ENCODE data around the gene RBM45.
"Not testable (repeated sequence)": the region's sequence is repeated elsewhere in the genome, so short reads cannot be mapped to it uniquely, and the experiment has no call there.

The RBM45 gene

GRCh38 chr2:178108176-178108575, 4.1 kb upstream of the RBM45 start:
- DNase-seq: no peak

DNA sequence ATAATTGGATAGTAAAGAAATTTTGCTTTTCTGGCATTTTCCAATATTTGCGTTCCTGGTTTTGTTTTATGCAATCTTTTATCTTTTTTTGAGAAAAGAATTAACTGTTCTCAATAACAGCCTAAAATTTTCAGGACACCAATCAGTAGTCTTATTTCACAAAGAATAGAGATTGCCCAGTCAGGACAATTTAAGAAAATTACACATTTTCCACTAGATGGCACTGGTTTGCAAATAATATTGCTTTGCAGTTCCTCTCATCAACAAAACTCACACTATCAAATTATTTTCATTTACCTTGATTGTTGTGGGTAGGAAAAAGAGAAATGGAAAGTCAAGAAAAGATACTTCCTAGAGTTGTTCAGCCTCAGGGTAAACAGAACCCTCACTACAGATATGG, 2.4 kb upstream of the RBM45 start:
- DNase-seq: no peak

GRCh38 chr2:178110681-178111080, 1.6 kb upstream of the RBM45 start:
- DNase-seq: no peak

- DNase-seq: no peak
Observed at GRCh38 chr2:178111743-178112142, 494 bp upstream of the RBM45 start.

GRCh38 chr2:178114462-178114861, 2.2 kb downstream of the RBM45 start:
- no peak for DNase-seq

GRCh38 chr2:178115271-178115670, 3.0 kb downstream of the RBM45 start:
- no peak for DNase-seq

- DNase-seq: no peak
Observed at GRCh38 chr2:178117725-178118124, 5.5 kb downstream of the RBM45 start.

DNA sequence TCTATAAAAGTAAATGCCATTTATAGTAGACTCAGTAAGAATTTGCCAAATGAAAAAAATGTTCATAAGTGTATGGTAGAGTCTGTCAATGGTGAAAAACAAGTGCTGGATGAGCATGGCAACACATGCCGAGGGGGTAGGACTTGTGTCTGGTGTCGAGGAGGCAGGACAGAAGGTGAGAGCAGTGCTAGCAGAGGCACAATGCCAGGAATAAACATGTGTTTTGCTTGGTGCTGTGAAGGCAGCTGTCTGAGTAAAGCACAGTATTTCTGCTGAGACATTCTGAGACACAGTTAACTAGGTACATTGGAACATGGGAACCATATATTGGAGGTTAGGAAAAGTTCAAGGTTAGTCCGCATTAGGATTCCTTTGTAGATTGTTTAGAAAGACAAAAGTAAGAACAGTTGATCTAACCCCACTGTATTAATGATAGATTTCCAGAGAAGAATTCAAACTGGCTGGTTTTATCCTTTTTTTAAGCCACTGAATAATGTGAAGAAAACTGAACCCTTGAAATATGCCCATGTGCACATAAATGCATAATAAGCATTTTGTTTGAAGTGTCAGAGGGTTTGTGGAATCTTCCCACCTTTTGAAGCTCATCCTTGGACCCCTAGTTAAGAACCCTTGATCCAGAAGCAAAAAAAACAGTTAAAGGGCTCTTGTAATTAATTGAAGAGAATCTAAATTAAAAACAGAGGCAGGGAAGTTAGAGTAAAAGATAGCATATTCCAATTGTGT, 7.1 kb downstream of the RBM45 start:
- DNase-seq: no peak

- no peak for DNase-seq
Observed at GRCh38 chr2:178123163-178123562, 10.9 kb downstream of the RBM45 start.

DNA sequence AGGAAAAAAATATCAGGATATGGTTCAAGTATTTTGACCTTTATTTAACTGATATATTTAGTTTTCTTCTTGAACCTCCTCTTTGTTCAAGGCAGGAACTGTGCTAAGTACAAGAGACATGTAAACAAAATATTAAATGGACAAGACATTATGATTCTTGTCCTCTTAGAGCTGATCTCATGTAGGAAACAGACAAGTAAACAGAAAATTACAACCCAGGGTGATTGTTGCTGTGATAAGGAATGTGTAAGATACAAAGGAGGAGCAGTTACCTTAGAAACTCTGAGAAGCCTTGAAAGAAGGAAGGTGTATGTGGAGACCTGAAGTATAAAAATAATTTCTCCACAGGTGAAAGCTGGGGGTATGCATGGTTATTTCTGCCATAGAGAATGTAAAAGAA, 12.9 kb downstream of the RBM45 start:
- no peak for DNase-seq

DNA sequence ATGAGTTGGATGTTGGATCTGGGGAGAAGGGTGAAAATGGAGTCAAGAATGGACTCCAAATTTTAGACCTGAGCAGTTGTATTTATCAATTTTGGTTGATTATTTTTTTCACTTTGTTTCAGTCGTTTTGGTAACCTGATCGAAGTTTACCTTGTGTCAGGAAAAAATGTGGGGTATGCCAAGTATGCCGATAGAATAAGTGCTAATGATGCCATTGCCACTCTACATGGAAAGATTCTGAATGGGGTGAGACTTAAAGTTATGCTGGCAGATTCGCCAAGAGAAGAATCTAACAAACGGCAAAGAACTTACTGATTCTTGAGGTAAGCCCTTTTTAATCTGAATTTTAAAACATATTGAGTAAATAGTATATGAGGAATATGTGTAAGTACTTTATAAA, 13.6 kb downstream of the RBM45 start:
- no peak for DNase-seq

DNA sequence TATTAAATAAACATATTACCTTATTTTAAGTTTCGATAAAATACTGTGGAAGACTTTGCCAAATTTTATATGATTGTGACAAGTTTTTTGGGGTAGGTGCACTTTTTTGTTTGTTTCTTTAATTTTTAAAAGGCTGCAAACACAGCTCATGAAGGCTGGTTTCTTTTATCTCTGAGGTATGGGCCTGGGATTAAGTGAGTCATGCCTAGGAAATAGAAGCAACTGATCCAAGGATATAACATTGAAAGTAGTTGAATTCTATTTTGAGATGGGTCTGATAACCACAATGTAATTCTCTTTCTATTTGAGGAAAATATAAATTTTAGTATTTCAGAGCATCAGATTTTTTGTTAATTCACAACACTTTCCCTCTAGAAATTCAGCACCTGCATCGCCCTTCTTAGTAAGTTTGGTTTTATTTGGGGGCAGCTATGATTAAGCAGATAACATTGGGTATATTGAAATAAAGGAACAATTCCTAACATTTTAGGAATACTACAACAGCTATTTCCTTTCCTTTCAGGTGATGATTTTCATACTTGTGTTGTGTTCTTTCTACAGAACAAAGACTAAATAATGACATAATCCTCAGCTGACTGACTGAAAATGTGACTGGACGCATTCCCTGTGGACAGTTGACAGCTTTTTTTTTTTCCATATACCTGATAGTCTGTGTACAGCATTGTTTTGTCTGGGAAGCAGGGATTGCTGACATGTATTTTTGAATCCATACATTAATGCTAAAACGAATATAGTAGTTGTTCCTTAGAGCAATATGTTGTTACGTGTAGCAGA, 16.8 kb downstream of the RBM45 start:
- DNase-seq: no peak

DNA sequence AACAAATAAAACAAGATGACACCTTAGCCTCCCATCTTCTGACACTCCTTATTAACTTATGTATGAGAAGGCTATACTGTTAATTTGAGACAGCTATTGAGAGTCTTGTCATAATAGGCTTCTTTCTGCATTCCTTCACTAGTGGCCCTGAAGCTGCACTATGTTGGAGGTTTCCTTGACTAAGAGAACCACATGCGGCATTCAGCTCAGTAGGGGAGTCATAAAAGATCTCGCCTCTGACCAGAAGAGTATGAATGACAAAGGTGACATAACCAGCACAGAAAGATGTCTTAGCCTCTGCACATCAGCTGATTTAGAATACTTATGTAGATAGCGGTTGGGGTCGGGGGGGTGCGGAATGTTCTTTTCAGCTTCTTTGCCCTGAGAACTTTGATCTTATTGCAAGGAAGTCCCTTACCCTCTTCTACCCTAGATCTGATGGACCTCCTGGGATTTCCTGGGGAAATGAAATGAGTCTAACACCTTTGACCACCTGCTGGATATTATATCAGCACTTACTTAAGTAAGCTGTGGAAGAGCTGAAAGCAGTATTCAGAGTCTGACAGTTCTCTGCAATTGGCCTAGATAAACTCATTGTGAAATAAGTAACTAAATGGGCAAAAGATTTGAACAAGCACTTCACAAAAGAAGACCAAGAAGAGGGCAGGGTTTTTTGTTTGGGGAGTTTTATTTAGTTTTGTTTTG, 24.2 kb downstream of the RBM45 start:
- DNase-seq: no peak

DNA sequence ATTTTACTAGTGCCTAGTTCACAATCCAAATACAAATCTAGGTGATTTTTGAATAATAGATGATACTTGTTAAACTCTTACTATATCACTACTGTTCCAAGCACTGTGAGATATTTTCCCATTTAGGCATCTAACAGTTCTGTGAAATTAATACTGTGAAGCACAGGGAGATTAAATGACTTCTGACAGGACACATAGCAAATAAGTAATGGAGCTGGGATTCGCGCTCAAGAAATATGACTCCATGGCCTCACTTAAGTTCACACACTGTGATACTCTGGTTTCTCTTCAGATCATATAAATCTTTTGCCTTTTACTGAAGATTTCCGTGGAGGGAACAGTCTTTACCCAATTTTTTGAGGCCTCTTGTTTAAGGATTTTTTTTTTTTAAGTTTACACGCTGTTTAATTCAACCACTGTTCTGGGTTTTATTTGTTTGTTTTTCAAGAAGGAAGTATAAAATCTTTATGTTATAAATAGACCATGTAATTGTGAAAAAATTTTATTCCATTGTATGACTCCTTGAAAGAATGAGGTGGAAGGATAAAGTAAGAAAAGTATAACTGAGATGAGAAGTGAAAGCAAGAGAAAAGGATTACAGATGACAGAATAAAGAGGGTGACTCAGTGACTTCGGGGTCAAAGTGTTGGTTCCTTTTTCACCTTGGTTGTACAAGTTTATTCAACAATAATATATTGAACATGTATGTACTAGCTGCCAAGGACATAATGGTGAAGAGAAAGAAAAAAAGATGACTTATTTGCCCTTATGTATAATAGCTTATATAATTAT, 30.2 kb downstream of the RBM45 start:
- DNase-seq: no peak

- DNase-seq: no peak
Observed at GRCh38 chr2:178143481-178143880, 31.2 kb downstream of the RBM45 start.

GRCh38 chr2:178152033-178152432, 39.8 kb downstream of the RBM45 start:
- DNase-seq: no peak

GRCh38 chr2:178152542-178152941, 40.3 kb downstream of the RBM45 start:
- DNase-seq: no peak

GRCh38 chr2:178152977-178153376, 40.7 kb downstream of the RBM45 start:
- DNase-seq: no peak

GRCh38 chr2:178153878-178154277, 41.6 kb downstream of the RBM45 start:
- not testable (repeated sequence) for DNase-seq

- DNase-seq: no peak
Observed at GRCh38 chr2:178155524-178155923, 43.3 kb downstream of the RBM45 start.

GRCh38 chr2:178157574-178157973, 45.3 kb downstream of the RBM45 start:
- DNase-seq: no peak

DNA sequence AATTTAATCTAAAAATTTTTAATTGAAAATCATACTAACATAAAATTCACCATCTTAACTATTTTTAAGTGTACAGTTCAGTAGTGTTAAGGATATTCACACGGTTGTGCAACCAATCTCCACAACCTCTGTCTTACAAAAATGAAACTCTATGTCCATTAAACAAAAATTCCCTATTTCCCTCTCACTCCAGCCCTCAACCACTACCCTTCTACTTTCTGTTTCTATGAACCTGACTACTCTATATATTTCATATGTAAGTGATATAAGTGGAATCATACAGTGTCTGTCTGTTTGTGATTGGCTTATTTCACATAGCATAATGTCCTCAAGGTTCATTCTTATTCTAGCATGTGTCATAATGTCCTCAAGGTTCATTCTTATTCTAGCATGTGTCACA, 47.7 kb downstream of the RBM45 start:
- DNase-seq: no peak

DNA sequence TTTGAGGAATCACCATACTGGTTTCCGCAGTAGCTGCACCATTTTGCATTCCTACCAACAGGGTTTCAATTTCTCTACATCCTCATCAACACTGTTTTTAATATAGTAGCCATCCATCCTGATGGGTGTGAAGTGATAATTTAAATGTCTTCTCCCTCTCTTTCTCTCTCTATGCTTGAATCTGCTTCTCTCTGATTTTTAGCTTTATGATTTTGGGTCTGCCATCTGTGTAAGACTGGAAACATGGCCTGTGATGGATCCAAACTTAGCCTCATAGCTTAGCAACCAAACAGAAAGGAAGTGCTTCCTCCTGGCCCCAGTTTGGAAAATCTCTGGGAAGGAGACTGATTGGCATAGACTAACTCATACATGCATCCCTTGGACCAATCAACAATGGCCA, 48.4 kb downstream of the RBM45 start:
- no peak for DNase-seq
